Measurements from ENCODE around the gene TMEM181. TPM values are rescaled to one million over a fixed set of nuclear protein-coding genes. Genes with fewer than 3 reads are reported as not detected.
"Not testable (repeated sequence)": the region's sequence is repeated elsewhere in the genome, so short reads cannot be mapped to it uniquely, and the experiment has no call there.

Gene TMEM181
- polyA plus RNA-seq, 1 donor, result 17.2 TPM

DNA sequence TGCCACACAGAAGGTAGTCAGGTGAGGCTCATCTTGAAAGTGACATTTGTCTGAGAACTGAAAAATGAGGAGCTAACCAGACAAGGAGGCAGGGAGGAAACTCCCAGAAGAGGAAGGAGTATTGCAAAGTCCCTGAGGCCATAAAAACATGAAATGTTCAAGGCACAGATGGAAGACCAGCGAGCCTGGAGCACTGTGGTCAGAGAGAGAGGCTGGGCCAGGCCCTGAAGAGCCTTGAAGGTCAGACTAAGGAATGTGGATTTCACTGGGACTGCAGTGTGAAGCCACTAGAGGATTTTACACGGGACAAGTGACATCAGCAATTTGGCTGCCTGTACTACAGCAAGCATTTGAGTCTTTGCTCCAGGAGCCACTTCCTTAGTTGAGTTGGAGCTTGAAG is 21.1 kb upstream of the TMEM181 start:
- DNase-seq, result no peak

DNA sequence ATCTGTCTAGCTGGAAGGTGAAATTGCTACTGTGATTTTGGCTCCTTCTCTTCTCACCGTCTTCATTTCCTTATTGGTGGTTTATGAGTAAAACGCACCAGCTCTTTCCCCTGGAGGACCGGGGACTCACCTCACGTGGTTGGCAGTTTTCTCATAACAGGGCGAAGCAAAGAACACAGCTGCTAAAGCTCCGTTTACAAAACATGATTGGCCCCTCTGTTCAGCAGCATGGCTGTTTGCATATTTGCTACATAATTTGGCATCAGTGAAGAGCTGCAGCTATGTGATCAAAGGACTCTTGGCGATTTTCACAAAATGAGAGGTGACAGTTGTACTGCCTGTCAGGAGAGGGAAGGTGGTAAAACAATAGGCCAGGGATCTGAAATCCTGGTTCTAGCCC is 20.5 kb upstream of the TMEM181 start:
- no peak for DNase-seq

DNA sequence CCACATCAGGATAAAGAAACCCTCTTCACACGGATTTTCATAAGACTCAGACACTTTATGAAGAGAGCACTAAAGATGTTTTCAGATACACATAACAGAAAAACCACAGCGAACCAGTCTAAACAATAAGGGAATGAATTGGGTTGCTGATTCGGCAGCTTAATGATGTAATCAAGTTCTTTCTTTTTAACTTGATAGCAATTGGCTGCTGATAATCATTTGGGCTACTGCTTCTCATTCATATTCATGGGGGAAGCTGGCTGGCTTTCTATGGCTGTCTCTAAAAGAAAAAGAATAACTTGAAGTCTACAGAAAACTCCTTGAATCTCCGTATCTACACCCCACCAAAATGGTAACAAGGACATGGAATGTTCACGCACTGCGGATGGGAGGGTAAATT is 20.0 kb upstream of the TMEM181 start:
- DNase-seq, result no peak

DNA sequence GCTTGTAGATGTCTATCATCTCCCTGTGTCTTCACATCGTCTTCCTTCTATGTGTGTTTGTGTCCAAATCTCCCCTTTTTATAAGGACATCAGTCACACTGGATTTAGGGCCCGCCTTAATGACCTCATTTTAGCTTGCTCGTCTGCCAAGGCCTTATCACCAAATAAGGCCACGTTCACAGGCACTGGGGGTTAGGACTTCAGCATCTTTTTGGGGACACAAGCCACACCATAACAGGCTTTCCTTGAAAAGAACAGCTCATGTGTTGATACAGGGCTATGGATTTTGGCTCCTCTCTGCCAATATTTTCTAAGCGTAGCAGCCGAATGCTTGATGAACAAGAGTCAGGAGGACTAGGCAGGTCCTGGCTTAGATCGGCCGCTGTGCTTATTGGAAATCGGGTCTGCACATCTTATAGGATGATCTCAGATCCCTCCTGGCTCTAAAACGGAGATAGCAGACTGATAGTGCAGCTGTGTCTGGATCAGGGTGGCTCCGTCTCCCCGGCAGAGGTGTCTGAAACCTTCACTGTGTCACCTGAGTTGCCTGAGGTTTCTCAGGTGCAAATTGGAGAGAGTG is 16.2 kb upstream of the TMEM181 start:
- DNase-seq, result no peak

DNA sequence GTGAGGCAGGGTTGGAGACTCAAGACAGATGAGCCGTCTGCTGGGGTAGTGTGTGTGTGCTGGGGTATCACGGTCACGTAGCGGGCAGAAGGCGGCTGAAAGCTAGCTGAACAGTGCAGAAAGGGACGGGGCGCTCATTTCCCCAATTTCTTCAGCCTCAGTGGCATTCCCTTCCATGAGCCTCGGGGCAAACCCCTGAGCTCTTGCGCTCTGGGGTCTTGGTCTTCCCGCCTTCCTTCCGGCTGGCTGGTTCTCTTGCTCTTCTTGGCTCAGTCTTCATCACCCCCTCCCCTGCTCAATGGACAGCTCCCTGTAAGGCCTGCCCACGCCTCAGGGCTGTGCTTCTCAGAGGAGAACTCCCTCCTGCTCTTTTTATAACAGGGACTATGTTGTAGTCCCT is 15.5 kb upstream of the TMEM181 start:
- no peak for DNase-seq

DNA sequence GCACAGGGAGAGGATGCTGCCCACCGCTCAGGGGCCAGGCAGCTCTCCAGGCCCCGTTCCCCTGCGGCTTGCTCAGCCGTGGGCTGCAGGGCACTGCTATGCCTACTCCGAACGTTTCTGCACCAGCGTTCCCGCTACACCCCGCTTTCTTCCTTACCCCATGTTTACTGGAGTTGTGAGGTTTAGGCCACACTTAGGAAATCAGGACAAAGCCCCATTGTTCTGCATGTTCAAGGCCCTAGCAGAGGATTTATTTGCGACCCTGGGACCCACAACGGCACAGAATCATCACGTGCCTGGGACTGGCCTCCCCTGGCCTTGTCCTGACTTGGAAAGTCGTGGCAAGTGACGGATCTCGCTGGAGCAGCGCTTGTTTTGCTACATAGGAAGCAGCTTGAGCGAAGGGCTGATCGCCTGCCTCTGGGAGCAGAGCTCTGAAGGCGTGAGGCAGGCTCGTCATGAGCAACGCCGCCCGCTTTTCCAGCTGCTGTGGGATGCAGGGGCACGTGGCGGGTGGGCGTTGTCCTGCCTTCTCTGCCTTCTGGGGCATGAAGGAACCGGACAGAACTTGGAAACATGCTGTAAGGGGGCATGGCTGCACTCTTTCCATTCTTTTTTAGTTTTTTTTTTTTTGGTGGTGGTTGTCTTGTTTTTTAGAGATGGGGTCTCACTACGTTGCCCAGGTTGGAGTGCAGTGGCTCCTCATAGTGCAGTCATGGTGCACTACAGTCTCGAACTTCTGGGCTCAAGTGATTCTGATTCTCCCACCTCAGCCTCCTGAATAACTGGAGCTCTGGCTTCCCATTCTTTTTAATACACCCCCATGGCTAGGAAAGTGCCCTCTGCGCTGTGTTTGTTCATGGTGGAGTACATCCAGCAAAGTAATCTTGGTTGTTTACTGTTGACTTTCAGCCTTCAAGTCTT is 14.6 kb upstream of the TMEM181 start:
- no peak for DNase-seq

DNA sequence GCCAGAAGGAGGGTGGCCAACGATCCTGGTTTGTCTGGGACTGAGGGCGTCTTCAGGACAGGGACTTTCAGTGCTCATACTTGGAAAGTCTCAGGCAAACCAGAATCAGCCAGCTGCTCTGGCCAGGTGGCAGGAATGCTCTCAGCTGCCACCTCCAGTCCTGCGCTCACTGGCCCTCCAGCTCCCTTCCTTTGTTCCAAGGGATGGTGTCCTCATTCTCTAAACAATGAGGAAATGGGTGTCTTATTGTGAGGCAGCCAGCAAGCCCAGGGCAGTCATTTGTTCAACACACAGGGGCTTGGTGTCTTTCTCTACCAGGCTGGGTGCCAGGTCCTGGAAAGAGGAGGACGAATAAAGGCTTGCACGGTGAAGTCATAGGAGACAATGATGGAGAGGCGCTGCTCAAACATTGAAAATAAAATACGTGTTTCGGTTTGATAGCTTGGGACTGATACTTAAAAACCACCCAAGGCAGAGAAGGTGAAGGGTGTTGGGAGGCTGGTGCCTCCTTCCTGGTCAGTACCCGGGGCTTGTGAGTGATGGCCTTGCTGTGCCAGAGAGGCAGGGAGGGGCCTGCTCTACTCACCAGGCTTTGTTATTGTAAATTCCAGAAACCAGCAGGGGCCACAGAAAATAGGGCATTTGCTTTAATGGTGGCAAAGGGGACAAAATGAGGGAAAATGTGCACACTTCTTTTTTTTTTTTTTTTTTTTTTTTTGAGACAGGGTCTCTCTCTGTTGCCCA is 11.3 kb upstream of the TMEM181 start:
- no peak for DNase-seq

DNA sequence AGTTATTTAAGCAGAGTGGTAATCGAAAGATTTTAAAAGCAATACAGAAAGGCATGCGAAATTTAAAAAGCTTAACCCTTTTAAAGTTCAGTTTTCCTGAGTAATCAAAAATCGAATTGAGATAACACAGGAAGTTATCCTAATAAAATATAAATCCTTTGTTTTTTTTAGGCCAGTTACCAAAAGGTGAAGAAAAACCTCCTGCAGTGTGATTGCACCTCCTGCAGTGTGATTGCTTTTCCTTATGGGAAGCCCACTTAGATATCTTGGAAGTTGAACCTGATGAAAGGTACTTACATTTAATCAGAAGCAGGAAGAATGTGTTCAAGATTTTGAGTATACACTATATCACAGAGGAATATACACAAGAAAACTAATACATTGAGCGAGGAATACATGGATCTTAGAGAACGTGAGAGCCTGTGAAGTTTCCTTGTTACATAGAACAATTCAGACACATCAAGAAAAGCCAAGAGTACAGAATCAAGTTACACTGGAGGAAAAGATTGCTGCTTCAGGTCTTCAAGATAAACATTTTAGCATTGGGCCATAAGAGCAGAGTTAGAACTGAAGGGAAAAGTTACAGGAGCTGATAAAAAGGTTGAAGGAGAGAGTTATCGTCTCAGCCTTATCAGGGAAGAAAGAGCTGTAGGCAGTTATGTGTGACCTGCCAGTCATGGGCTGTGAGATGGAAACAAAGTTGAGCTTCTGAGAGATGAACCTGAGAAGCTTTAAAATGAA is 7.7 kb upstream of the TMEM181 start:
- DNase-seq, result no peak

DNA sequence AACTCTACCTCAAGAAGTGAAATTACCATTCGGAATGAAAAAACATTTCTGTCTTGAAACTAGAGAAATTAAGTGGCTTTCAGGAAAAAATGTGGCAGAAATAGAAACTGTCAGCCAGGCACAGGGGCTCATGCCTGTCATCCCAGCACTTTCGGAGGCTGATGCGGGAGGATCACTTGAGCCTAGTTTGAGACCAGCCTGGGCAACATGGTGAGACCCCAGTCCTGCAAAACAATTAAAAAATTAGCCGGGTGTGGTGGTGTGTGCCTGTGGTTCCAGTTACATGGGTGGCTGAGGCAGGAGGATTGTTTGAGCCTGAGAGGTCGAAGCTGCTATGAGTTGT is 7.1 kb upstream of the TMEM181 start:
- DNase-seq, result no peak

DNA sequence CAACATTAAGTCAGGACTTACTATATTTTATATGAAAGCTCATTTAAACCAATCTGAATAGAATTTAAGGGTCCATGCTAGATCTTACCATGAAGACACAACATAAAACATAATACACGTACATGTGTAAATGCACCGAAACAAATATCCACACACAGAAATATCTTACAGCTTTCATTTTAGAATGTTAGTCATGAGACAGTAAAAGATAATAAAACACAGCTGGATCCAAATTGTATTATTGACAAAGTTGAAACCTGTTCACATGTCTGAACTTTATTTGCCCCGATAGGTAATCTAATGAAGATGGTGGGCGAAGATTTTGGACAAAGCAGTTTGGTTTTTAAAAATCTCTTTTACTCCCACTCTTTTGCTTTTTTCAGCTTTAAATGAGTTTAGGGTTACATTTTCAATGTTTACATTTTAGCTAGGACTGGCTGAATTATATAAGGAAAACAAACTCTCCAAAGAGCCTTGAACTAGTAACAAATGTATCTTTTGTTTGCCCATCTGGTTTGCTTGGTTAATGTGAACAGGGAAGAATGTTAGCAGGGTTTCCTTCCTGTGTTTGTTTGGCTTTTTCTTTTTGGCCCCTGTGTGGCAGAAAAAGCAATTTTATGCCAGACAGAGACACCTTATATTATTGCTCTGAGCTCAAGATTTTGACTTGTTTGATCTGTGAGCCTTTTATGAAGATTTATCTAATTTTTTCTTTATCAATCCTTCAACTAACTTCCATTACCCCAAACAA is 5.1 kb upstream of the TMEM181 start:
- DNase-seq, result no peak

DNA sequence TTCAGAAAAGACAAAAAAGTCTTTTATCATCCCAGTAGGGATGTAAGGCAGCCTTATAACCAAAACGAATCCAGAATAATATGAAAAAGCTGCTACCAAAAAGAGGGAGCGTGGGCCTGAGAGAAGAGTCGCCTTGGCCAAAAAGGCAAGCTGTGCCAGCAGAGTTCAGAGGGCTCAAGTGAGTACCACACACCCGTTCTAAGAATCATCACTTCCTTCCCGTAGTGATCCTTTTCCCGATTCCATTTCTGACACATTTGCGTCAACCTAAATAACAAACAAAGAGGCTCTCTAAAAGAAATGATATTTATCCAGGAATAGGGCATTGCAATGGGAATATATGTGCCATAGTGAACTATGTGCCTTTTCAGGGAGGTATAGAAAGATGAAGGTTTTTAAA is 3.8 kb upstream of the TMEM181 start:
- no peak for DNase-seq

DNA sequence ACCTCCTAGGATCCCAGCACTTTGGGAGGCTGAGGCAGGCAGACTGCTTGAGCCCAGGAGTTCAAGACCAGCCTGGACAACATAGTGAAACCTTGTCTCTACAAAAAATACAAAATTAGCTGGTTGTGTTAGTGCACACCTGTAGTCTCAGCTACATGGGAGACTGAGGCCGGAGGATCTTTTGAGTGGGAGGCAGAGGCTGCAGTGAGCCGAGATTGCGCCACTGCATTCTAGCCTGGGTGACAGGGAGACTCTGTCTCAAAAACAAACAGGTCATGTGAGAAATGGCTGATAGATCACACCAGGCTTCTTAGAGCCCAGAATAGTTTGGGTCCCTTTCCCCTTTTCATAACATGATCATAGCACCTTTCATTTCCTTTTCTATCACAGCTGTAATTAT is 2.8 kb upstream of the TMEM181 start:
- DNase-seq, result not testable (repeated sequence)

DNA sequence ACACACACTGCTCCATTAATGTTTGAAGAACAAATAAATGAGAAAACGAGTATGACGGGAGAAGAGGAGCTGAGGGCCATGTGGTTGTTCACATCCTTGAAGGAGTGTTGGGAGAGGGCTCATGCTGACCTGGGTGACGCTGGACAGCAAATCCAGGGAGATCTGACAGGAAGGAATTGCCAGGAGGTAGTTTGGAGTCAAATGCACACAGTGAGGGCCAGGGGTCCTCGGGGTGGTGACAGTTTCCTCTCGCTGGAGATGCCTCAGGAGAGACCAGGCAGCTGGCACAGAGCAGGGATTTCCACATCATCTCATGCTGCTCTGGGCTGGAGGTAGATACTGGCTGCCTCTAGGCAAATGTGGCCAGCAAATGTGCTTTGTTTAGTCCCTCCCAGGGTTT is 2.0 kb upstream of the TMEM181 start:
- no peak for DNase-seq

DNA sequence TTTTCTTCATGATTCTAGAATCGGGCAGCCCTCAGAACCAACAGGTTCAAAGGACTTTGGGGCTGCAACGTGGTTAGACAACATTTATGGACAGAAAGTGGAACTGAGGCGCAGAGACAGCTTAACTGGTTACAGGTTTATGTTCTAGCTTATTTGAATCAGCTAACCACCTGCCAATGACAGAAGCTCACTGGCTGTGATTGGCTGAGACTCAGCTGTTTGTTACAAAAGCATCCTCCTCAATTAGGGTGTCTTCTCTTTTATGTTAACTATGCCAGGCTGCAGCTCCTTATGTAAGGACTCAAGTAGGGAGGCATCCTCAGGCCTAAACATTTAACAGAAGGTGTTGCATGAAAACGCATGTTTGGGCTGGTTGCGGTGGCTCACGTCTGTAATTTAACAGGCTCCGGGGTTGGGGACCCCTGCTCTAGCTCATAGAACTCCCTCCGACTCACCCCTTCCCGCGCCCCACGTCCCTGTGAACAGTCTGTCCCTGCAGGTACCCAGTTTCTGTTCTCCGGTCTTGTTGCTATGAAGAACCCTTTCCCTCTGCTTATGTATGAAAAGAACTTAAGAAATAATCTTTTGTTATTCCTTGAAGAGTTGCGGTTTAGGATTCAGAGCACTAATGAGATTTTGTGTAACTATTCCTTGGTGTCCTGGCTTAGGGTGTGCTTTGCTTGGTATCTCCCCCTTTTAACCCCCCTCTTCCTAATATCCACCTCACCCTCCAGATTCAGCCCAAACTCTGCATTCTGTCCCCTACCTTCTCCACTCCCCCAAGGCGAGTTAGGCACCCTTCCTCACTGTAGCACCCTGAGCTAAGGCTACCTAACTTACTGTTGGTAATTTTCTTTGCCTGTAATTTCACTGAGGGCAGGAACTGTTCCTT is 1.2 kb upstream of the TMEM181 start:
- no peak for DNase-seq

DNA sequence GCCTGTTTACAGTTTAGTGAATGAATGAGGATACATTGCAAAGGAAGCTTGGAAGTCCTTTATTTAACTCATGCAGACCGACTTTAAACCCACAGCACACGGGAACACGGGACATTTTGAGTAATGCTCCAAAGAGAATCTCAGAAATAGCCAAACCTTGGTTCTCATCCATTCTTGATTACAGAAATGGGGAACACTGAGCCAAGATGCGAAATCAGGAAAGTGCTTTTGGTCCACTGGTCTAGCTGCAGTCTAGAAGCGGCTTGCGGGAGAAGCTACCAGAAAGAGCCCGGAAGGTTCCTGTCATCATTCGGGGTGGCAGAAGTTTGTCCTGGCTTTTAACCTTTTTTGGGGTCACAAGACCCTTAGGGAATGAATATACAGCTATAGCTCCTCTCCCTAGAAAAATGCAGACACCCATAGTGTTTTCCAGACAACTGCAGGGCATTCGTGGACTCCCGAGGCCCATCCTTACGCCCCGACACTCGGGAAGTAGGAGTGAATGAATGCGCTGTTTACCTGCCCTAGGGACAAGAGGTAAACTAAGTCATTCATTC is 475 bp upstream of the TMEM181 start:
- no peak for DNase-seq

DNA sequence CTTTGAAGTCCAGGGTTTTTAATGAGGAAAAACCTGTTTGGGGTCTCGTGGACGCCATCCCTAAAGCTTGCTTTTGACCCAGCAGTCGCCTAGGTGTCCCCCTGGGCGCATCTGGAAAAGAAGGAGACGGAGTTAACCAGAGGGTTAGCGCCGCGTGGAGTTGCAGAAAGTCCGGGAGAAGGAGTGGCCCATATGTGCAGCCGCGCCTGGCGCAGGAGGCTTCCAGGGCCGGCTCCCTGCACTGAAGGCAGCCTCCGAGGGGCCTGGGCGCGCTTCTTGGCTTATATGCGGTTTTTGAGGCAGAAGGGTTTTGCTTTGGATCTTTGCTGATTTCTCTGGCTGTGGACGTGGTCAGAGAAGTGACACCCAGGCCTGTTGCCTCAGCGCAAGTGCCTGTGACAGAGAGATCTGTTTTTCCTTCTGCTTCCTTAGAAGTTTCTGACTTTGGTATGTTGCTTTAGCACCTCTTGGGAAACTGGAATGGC is 987 bp downstream of the TMEM181 start:
- no peak for DNase-seq

DNA sequence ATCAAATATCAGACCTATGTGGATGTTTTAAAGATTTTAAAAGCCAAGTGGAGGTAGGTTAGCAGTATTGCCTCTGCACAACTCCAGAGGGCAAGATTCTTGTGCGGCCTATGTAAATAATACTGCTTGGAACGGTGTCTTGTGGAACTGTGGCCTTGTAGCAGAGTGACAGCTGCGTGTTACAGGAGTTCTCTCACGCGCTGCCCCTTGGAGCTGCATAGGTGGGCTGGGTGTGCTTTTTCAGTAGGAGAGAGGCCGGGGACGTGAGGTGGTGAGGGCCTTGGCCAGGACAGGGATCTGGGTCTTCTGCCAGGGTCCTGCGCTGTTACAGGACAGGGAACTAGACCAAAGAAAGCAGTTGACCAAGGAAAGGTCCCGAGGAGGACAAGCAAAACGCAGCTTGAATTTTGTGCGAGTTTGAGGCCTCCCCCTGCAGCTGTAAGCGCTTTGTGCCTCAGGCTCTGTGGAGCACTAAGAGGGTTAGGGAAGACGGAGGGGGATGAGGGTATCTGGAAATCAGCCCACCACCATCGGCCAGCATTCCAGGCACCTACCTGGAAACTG is 1.5 kb downstream of the TMEM181 start:
- no peak for DNase-seq

DNA sequence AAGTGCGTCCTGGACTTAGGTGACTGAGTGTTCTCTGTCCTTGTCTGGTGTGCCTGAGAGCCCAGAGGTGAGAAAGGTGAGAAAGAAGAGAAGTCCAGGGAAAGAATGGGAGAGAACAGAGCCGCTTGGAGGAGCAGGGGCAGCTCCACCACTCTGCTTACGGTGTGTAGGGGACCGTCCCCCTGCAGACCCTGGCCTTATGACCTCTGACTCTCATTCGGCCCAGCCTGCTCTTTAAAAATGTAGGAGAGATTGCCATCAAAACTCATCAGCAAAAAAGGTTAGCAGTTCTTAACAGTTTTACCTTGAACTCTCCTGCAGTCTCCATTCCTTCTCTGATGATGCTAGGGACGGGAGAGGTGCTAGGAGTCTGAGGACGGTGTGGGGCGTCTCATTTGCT is 2.0 kb downstream of the TMEM181 start:
- no peak for DNase-seq

DNA sequence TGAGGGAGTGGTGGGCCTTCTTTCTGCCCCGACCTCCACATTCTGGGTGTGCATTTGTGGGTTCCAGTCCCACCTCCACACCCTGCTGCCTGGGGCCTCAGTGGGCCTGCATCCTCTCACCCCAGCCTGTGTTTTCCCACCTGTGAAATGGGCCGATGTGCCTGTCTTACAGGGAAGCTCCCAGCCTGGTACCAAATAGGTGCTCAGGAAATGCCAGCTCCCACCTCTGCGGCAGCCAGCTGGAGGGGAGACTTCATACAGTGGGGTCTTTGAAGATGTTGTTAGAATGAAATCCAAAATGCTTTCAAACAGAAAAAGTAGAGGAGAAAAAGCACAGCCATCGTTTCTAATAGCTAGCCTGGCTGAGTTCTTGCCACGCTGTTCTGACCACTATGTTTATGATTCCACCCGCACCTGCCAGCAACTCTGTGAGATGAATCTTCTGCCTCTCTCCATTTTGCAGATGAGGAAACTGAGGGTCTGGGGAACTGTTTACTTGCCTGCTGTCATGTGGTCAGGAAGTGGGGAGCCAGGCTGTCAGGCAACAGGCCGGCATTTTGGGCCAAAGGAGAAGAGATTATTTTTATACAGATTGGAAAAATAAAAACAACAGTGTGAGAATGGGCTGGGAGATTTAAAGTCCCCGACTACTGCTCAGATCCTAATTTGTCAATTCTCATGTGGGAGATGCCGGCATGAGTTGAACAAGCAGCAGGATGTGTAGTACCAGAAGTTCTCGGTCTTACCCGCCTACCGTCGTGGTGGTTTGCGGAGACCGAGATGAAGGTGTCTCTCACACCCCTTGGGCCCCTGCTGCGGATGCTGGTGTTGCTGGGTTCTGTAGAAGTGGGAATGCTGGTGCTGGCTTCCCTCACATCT is 4.6 kb downstream of the TMEM181 start:
- DNase-seq, result no peak

DNA sequence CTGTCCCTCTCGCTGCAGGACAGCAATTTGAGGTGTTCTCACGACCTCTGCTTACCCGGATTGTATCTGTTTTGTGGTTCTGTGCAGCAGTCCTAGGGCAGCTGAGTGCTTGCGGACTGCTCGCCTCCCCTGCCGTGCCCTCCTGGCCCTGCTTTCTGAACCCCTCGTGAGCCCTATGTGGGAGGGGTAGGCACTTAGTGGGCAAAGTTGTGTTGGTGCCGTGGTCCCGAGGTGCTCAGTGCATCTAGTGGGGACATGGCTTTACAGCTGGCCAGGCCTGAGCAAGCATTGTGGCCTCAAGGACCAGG is 5.2 kb downstream of the TMEM181 start:
- DNase-seq, result no peak

All from hindlimb muscle (tissue), 1 donor.